Superior temporal gyrus (tissue), 1 donor: ENCODE results near the gene GPR3.
A peak's percentile ranks its signal among the peaks of the same experiment; 100 is the strongest.
"Not testable (repeated sequence)": the region's sequence is repeated elsewhere in the genome, so short reads cannot be mapped to it uniquely, and the experiment has no call there.

Experiments used
- DNase-seq: peaks from one replicate; pipeline ENCODE4 v3.0.0-alpha.2; 2016; ENCODE audit errors: extremely low spot score

GPR3 gene

DNA sequence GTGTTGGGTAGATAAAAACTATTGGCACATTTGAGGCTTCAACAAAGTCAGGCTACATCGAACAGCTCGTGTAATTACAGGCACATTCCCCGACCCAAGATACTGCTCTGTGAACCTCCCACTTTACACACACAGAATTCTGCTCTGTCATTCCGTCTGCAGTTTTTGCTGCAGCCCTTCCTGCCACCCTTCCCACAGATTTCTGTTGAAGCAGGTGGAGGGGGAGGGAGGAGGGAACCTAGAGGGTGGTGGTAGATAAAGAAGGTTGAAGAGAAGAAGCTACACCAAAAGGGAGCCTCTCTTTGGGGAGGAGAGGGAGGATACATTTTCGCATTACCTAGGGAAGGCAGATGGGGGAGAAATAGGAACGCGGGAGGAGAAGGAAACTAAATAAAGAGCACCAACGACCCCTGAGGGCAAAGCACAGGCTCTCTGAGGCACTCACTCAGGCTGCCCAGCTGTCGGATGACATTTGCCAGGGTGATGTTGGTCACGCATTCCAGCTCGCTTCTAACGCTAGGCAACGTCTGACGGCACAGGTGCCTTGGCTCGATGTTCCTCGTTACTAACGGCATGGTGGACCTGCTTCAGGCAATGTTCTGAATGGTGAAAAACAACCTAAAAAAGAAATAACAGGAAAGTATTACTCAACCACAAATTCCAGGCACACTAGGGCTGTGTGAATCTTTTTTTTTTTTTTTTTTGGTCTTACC lies 36.0 kb downstream of the GPR3 start:
- peak; percentile 45 for DNase-seq

DNA sequence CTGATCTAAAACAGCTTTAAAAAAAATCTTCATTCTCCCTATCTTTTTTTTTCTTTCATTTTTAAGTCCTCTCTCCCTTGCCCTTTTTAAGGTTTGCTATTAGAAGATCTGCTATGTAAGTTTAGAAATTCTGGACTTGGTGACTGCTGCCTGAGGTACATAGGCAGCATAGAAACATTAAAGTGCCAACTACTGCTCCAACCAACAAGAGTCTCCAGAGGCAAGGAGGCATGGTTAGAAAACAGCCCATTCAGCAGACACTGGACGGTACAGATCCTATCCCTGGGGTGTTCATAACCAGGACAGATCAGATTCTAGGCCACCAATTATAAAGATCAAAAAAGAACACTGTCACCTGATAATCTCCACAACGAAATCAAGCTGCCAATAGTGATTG lies 36.6 kb downstream of the GPR3 start:
- peak; percentile 39 for DNase-seq

DNA sequence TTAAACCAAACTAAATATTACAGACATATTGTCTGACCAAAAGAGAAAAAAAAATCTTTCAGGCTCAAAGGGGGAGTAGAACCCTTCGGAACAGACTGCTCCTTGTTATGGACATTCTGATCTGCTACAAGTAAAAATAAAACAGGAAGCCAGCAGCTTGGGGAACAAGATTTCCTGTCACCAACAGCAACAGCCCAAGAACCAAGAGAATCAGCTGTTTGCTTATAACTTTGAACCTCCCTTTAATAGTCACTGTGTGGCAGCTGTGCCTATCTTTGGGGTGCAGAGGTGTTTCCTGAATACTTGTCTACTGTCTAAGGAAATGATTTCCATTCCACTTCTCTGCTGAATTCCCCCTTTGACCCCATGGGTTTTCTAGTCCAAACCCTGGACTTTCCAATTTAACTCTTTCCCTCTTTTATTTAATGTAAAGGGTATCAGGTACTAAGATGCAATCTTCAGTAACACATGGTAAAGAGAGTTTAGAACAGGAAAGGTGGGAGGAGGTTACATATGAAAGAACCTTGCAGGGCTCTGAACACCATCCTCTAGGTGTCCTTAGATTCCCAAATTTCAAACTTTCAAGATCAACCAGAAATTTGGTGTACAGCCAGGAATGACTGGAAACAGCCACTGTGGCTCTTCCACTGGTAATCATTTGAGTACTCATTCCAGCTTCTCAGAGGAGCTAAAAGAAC lies 38.6 kb downstream of the GPR3 start:
- DNase-seq = peak; percentile 84

DNA sequence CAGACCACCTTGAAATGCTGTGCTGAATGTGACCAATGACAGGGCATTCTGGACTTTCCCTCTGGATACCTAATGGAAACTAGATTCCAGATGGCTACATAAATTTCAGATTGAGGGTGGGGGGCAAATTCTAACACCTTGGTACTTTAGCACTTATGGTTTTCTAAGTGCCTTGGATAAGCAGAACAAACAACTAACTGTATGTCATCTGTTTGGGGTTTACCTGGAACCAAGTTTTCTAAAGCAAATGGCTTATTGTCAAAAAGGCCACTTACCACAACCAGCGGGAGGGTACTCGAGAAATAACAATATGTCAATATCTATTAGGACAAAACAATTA lies 39.1 kb downstream of the GPR3 start:
- DNase-seq = no peak

DNA sequence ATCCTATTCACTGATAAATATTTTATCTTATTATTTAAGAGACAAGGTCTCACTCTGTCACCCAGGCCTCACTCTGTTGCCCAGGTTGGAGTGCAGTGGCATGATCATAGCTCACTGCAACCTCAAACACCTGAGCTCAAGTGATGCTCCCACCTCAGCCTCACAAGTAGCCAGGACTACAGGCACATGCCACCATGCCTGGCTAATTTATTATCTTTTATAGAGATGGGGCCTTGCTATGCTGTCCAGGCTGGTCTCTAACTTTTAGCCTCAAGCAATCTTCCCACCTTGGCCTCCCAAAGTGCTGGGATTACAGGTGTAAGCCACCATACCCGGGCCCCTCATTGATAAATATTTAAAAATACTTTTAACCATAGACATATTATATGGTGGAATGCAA lies 40.3 kb downstream of the GPR3 start:
- not testable (repeated sequence) for DNase-seq

DNA sequence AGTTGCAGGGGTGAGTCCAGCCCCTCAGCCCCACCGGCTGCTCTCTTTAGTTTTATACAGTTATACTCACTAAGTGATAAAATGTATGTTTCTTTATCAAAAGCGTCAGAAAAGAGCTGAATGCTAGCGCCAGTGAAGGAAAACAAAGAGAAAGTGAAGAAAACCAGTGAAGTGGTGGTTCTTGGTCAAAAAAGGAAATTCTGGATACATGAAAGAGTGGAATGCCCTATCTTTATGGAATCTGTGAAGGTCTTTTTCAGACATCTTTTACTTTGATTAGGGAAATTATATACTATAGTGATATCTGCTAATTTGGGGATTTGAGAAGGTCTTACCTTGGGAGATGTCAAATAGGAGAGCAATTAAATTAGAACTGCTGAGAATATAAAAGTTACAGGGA lies 41.3 kb downstream of the GPR3 start:
- no peak for DNase-seq

GRCh38 chr1:27435566-27436203 lies 43.3 kb downstream of the GPR3 start:
- peak; percentile 44 for DNase-seq

- DNase-seq = peak; percentile 35
Measured at GRCh38 chr1:27436204-27437159, 44.1 kb downstream of the GPR3 start.

DNA sequence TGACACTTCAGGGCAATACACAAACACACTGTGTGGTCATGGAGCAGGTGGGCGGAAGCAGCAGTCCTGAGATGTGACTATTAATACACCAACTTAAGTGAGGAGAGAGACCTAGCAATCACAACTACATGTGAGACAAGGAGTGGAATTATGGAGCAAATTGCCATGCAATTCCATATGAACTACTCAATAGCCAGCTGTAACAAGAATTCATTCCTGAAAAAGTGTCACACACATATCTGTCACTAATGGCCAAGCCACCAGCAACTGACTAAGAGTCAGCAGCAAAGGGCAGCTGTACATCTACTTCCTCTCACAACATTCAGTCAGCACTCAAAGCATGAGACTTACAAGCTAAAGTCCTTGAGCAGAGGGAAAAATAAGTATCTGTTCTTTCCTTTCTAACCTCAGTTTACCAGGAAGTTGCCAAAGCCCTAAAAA lies 46.2 kb downstream of the GPR3 start:
- peak; percentile 14 for DNase-seq

DNA sequence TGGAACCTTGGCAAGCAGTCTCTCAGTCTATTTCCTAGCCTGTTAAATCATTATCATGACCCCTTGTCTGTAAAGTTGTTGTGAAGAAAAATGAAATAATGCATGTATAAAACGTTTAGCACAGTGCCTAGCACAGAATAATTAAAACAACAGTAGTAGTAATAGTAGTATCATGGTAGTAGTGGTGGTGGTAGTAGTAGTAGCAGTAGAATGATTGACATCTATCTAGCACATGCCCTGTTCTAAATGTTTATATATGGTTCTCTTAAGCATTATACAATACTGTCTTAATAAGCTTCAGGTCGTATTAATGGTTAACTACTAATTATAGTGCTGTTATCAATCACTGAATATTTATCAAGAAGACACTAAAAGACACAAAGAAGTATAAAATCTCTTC lies 46.7 kb downstream of the GPR3 start:
- DNase-seq = no peak

DNA sequence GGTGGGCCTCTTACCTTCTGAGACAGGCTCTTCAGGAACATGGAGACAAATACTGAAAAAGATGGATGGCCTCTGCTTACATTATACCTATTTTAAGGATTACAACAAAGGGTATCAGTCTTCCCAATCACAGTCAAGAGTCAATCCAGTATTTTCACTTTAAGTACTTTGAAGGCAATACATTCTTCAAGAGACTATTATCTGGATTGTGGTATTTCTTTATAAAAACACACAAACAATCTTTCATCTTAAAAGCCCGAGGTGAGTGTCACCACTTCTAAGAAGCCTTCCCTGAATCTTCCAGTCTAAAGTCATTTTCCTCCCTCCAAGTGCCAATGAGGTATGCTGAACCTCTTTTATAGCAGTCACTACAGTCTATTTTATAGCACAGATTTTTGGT lies 52.2 kb downstream of the GPR3 start:
- no peak for DNase-seq
